ENCODE measurements around the gene ALDH3A2.

DNA sequence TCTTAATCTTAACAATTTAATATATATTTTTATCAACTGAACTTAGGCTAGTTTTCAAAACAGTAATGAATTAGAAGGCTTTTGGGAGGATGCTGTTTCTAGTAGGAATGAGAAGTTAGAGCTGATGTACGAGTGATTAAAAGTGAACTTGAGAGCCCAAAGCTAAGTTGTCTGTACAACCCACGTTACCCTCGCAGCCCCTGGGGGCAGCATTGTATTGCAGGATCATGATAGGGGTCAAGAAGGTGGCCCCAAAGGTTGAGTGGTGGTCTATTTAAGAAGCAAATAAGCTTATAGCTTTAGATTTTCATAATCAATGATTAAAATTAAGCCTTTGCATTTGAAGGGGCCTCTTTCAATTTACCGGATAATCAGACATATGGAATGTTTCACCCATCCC is 33.7 kb upstream of the ALDH3A2 start:
- TF ChIP-seq, protein P1, sequence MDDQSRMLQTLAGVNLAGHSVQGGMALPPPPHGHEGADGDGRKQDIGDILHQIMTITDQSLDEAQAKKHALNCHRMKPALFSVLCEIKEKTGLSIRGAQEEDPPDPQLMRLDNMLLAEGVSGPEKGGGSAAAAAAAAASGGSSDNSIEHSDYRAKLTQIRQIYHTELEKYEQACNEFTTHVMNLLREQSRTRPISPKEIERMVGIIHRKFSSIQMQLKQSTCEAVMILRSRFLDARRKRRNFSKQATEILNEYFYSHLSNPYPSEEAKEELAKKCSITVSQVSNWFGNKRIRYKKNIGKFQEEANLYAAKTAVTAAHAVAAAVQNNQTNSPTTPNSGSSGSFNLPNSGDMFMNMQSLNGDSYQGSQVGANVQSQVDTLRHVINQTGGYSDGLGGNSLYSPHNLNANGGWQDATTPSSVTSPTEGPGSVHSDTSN (CRISPR knock-in tag; IDR thresholded peaks at IDR 0.05), result no peak
- TF ChIP-seq CTCF (tag by site-specific recombination; IDR thresholded peaks at IDR 0.05) (no peak), ZNF514 (tag by site-specific recombination; IDR thresholded peaks at IDR 0.05) (no peak)
